B cell (primary cell): Measurements from ENCODE around the gene ACAT1. TPM values are rescaled to one million over a fixed set of nuclear protein-coding genes. Genes with fewer than 3 reads are reported as not detected.
A peak's percentile ranks its signal among the peaks of the same experiment; 100 is the strongest.

ENCODE experiments used
- ATAC-seq: fragments of 200-7000 bp; cut with Tn5 transposase; one replicate; pipeline ENCODE4 v1.10.0; 2021; ENCODE audit warnings: low read depth, mild to moderate bottlenecking, moderate number of reproducible peaks, moderate library complexity
- CTCF ChIA-PET: fragments of 350-600 bp; sonication (Branson Sonifier 250); formaldehyde crosslinking; loops from one replicate; lab custom pipeline; 2021; ENCODE audit warnings: antibody characterized with exemption, inconsistent platforms; lab: Charles Lee
- POLR2A ChIA-PET: fragments of 350-600 bp; sonication (Branson Sonifier 250); formaldehyde crosslinking; loops from one replicate; lab custom pipeline; 2021; ENCODE audit warnings: antibody characterized with exemption; lab: Charles Lee
- DNase-seq: peaks from one replicate; pipeline ENCODE4 v3.0.0; 2013
- H2AFZ ChIP-seq: 2 replicates; pipeline ENCODE4 v1.6.1; 2012; ENCODE audit warnings: mild to moderate bottlenecking, low read depth, low read length; ENCODE audit not compliant: insufficient read depth, poor library complexity, severe bottlenecking
- H3K27ac ChIP-seq, 2 donors: 1 replicate in 1 of 2; 2 replicates in 1 of 2; pipeline ENCODE4 v1.5.1; 2012 to 2013; ENCODE audit warnings: low read length in 2 of 2, mild to moderate bottlenecking in 2 of 2, moderate library complexity in 1 of 2
- H3K27me3 ChIP-seq, 4 experiments: fragments of 200-600 bp in 1 of 4; sonication (generic) in 1 of 4; replicated peaks in 1 of 4; 1 replicate in 2 of 4; 2 replicates in 2 of 4; pipeline versions ENCODE4 v1.6.1 to v1.7.0; 2013 to 2016; ENCODE audit warnings: low read length in 3 of 4, mild to moderate bottlenecking in 2 of 4, mixed read lengths in 1 of 4, moderate library complexity in 1 of 4; ENCODE audit not compliant: insufficient read depth in 4 of 4, control insufficient read depth in 3 of 4; ENCODE audit errors: control extremely low read depth in 1 of 4
- H3K36me3 ChIP-seq, 2 experiments: replicated peaks in 1 of 2; 1 replicate in 1 of 2; 2 replicates in 1 of 2; pipeline versions ENCODE4 v1.6.1 to v1.7.1; 2013; ENCODE audit warnings: low read length in 1 of 2; ENCODE audit not compliant: insufficient read depth in 2 of 2, control insufficient read depth in 1 of 2; ENCODE audit errors: control extremely low read depth in 1 of 2, extremely low read depth in 1 of 2
- H3K4me1 ChIP-seq, 2 donors: fragments of 200-600 bp in 1 of 2; sonication (generic) in 1 of 2; 1 replicate in 1 of 2; 2 replicates in 1 of 2; pipeline versions ENCODE4 v1.5.1 to v1.6.1; 2013 to 2017; ENCODE audit warnings: low read length in 2 of 2; ENCODE audit not compliant: control insufficient read depth in 2 of 2, insufficient read depth in 2 of 2
- H3K4me2 ChIP-seq: replicated peaks from 2 replicates; pipeline ENCODE3; 2012; ENCODE audit warnings: mild to moderate bottlenecking, low read depth, low read length; ENCODE audit not compliant: poor library complexity, severe bottlenecking
- H3K4me3 ChIP-seq, 5 experiments: fragments of 200-600 bp in 1 of 5; sonication (generic) in 1 of 5; 1 replicate in 3 of 5; 2 replicates in 2 of 5; pipeline versions ENCODE4 v1.5.1 to v1.7.0; 2011 to 2016; ENCODE audit warnings: low read length in 4 of 5, mild to moderate bottlenecking in 4 of 5, low read depth in 2 of 5, control low read depth in 1 of 5, moderate library complexity in 1 of 5; ENCODE audit not compliant: insufficient read depth in 1 of 5; ENCODE audit errors: control extremely low read depth in 1 of 5, extremely low read depth in 1 of 5
- H3K79me2 ChIP-seq: fragments of 200-600 bp; sonication (generic); one replicate; pipeline ENCODE4 v1.6.0; 2016; ENCODE audit warnings: low read length; ENCODE audit not compliant: control insufficient read depth, insufficient read depth
- H3K9ac ChIP-seq: fragments of 200-600 bp; sonication (generic); 2 replicates; pipeline ENCODE4 v1.6.1; 2017; ENCODE audit warnings: mild to moderate bottlenecking, low read length, moderate library complexity
- H3K9me3 ChIP-seq, 3 donors: one replicate each; pipeline versions ENCODE4 v1.6.1 to v1.7.1; 2013; ENCODE audit warnings: low read length in 2 of 3; ENCODE audit not compliant: control insufficient read depth in 2 of 3, insufficient read depth in 1 of 3; ENCODE audit errors: control extremely low read depth in 1 of 3
- H4K20me1 ChIP-seq: 2 replicates; pipeline ENCODE4 v1.6.0; 2012; ENCODE audit warnings: mild to moderate bottlenecking, low read length; ENCODE audit not compliant: insufficient read depth, control insufficient read depth, poor library complexity, severe bottlenecking
- H3K27ac Mint-ChIP-seq: one replicate; pipeline ENCODE4 v1.8.0; 2021; ENCODE audit warnings: mixed read lengths
- H3K27me3 Mint-ChIP-seq: one replicate; pipeline ENCODE4 v1.8.0; 2021; ENCODE audit warnings: mixed read lengths
- H3K4me1 Mint-ChIP-seq: one replicate; pipeline ENCODE4 v1.8.0; 2021; ENCODE audit warnings: mixed read lengths
- H3K4me3 Mint-ChIP-seq: one replicate; pipeline ENCODE4 v1.8.0; 2021; ENCODE audit warnings: mixed read lengths
- H3K9me3 Mint-ChIP-seq: one replicate; pipeline ENCODE4 v1.8.0; 2022; ENCODE audit warnings: mixed read lengths; ENCODE audit not compliant: insufficient read depth
- EZH2 ChIP-seq: IDR thresholded peaks from 2 replicates; pipeline ENCODE4 v1.6.1; 2012; ENCODE audit warnings: borderline replicate concordance, low read depth, mild to moderate bottlenecking, moderate library complexity, low read length; ENCODE audit not compliant: insufficient read depth, poor library complexity, severe bottlenecking
- WGBS: methylation state at CpG from one replicate; pipeline ENCODE4 v1.1.5; 2013; ENCODE audit warnings: missing lambda C conversion rate; ENCODE audit not compliant: insufficient coverage; 5-methylcytosine and 5-hydroxymethylcytosine counted together
- intact Hi-C: fragments of 100-400 bp; cut with micrococcal nuclease; formaldehyde crosslinking; loops from one replicate; pipeline ENCODE4 v1.10.0; 2022
- polyA plus RNA-seq: library from polyadenylated mRNA; depleted of rRNA; stranded (reverse); fragments of >200 nt; gene quantifications from 2 replicates; pipeline ENCODE4 v1.2.3, GENCODE V29; 2012
- total RNA-seq, 2 donors: library from RNA; stranded (reverse); fragments of 120-200 nt in 1 of 2; gene quantifications; 1 replicate in 1 of 2; 2 replicates in 1 of 2; pipeline versions ENCODE4 v1.2.3 to v1.2.4, GENCODE V29; 2013 to 2022
- TF ChIP-seq, protein P1 (sequence below): fragments of 200-600 bp; IDR thresholded peaks from one replicate; pipeline ENCODE4 v1.8.0; 2022; ENCODE audit warnings: antibody characterized with exemption, mild to moderate bottlenecking

The ACAT1 gene
- total and polyA plus RNA-seq, 2 donors (not counting 1 experiment from before 2014, with no cell fraction given), result 7.5 to 32.9 TPM

DNA sequence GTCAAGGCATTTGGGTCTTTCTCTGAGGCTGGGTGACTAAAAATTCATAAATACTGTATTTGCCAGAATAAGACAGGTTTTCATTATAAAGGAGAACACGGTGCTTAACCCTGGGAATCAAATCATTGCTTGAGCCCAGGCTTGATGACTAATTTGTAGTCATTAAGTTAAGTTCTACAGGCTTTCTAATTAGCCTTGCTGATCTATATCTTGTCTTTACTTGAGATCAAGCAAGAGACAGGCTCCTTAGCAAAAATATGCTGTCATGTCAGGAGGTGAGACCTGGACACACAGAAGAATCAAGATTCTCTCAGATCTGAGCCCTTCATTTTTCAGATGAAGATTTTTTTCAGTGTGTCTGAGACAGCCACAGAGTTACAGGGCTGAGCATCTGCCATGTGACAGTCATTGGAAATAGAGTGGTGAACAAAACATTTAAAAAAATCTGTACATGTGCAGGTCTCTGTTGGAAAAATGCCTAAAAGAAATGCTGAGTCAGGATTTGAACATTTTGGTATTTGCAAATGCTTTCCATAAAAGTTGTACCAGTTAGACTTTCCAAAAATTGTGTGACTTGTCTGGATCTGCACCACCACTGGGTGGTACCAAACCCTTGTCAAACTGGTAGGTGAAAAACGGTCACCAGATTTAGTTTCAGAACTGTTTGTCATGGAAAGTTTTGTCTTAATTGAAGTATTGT lies 14.6 kb downstream of the ACAT1 start:
- WGBS, result no CpG with 5 or more reads among the region's 2 CpGs
- DNase-seq (peak; percentile 20), ATAC-seq (no peak)
- Mint-ChIP-seq H3K4me1 (peaks cover 4% of the 10 kb centered on the region), H3K9me3 (no peaks in the 10 kb centered on the region), H3K27me3 (no peaks in the 10 kb centered on the region), H3K4me3 (no peak overlapping the region), H3K27ac (no peak overlapping the region)
- no peak overlapping the region for H2AFZ ChIP-seq
- CTCF ChIA-PET, result no interaction called here
- H3K9ac ChIP-seq, result no peak overlapping the region
- H3K4me2 ChIP-seq, result no peak overlapping the region
- TF ChIP-seq EZH2, result no peak
- TF ChIP-seq, protein P1, sequence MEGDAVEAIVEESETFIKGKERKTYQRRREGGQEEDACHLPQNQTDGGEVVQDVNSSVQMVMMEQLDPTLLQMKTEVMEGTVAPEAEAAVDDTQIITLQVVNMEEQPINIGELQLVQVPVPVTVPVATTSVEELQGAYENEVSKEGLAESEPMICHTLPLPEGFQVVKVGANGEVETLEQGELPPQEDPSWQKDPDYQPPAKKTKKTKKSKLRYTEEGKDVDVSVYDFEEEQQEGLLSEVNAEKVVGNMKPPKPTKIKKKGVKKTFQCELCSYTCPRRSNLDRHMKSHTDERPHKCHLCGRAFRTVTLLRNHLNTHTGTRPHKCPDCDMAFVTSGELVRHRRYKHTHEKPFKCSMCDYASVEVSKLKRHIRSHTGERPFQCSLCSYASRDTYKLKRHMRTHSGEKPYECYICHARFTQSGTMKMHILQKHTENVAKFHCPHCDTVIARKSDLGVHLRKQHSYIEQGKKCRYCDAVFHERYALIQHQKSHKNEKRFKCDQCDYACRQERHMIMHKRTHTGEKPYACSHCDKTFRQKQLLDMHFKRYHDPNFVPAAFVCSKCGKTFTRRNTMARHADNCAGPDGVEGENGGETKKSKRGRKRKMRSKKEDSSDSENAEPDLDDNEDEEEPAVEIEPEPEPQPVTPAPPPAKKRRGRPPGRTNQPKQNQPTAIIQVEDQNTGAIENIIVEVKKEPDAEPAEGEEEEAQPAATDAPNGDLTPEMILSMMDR, result no peak
- no peaks in the 10 kb centered on the region for H3K4me1 ChIP-seq
- no peak overlapping the region for H3K4me3 ChIP-seq
- peaks cover 5 to 24% of the 10 kb centered on the region in 2 experiments for H3K36me3 ChIP-seq
- H3K27ac ChIP-seq, result peak overlapping the region in 1 of 2 donors; percentile 39
- no peaks in the 10 kb centered on the region for H3K9me3 ChIP-seq
- POLR2A ChIA-PET, result interaction anchor here (0.7 kb wide), 1 partner anchor 171 kb away, joined by 4 read pairs; no protein-coding TSS in a partner anchor
- H3K79me2 ChIP-seq, result no peaks in the 10 kb centered on the region
- no peaks in the 10 kb centered on the region for H3K27me3 ChIP-seq
- intact Hi-C loops, result no loop called here
- no peaks in the 10 kb centered on the region for H4K20me1 ChIP-seq

DNA sequence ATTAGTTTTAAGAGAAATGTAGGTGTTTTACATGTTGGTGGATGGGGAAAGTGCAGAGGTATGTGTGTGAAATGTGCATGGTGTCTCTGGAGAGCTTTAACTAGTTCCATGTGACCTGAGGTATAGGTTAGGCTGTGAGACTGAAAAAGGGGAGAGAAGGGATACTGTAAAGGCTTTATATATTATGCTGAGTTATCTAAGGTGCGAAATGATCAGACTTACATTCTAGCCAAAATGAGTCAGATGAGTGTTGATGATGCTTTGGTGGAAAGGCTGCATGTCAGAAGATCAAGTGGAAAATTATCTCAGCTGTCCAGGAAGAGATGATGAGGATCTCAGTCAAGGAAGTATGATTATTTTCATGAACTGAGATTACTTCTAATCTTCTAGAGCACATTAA lies 15.8 kb downstream of the ACAT1 start:
- H3K9me3 ChIP-seq, result no peaks in the 10 kb centered on the region
- no peaks in the 10 kb centered on the region for H3K27me3 ChIP-seq
- Mint-ChIP-seq H3K27ac (no peak overlapping the region), H3K4me3 (no peak overlapping the region), H3K4me1 (peaks cover 4% of the 10 kb centered on the region), H3K27me3 (no peaks in the 10 kb centered on the region), H3K9me3 (no peaks in the 10 kb centered on the region)
- intact Hi-C loops, result no loop called here
- no peak for TF ChIP-seq EZH2
- TF ChIP-seq, protein P1, result no peak
- H2AFZ ChIP-seq, result no peak overlapping the region
- ATAC-seq (no peak), DNase-seq (no peak)
- WGBS, result 100% methylated on average over 1 of the region's 1 CpG
- no peak overlapping the region for H3K9ac ChIP-seq
- peaks cover 7 to 31% of the 10 kb centered on the region in 2 experiments for H3K36me3 ChIP-seq
- H3K4me3 ChIP-seq, result no peak overlapping the region
- H3K27ac ChIP-seq, result no peak overlapping the region
- no peak overlapping the region for H3K4me2 ChIP-seq
- H3K4me1 ChIP-seq, result no peaks in the 10 kb centered on the region
- POLR2A ChIA-PET, result no interaction called here
- no peaks in the 10 kb centered on the region for H3K79me2 ChIP-seq
- CTCF ChIA-PET, result no interaction called here
- no peaks in the 10 kb centered on the region for H4K20me1 ChIP-seq
